ENCODE data around the gene HOXA2.
A peak's percentile ranks its signal among the peaks of the same experiment; 100 is the strongest.

Gene HOXA2

DNA sequence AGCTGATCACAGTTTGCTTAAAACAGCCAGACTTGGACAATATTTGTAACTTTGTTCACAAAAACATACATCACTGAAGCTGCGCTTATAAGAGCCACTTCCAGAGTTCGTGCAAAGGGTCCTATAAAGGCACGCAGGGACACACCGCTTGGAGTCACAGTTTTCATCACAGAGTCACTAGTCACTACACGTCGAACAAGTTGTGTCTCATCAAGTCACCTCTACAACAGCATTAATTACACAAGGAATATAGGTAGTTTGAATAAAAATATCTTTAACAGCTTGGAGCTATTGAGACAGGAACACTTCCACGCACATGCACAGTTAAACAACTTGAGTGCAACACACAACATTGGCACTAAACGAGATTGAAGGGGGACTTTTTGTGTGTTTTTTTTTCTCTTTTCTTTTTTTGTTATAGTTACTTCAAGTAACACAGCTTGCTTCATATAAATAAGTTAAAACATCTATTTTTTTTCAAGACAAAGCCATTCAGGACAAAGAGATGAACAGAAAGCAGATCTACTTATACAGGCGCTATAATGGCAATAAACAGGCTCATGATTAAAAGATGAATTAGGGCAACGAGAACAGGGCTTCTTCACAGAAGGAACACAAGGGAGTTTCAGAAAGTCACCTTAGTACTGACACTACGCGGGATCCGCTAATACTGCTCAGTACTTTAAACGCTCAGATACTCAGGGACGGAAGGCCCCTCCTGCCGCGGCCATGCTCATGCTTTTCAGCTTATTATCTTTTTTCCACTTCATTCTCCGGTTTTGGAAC lies 38.8 kb upstream of the HOXA2 start:
- DNase-seq, result no peak

DNA sequence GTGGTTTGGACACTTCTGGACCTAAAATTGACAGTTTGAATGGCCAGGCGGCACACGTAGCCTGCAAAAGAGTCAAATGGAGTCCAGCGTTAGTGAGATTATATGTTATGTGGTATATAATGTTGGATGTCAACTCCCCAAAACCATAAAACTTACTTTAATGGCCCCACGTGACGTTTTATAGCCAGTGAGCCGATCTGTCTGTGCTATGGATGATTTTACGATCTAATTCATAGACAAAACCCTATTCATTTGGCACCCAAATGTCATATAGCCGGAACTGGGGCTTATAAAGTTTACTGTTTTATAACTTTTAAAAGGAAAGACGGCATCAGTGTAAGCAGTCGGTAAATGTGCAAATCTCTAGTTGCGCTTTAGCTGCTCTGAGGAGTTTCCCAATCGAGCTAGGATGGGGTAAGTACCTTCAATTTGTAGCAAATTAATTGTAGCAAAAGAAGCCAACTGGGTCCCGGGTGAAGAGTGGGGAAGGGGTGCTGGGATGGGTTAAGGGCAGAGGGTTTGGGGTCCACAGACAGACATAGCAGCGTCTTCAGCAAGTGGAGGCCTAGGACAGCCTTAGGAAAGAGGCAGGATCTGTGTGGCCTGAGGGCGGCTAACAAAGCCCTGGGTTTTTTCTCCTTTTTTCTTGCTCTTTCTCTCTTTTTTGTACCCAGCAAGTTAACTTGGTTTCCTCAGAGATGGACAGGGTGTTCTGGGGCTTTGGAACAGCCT lies 37.8 kb upstream of the HOXA2 start:
- DNase-seq, result no peak

DNA sequence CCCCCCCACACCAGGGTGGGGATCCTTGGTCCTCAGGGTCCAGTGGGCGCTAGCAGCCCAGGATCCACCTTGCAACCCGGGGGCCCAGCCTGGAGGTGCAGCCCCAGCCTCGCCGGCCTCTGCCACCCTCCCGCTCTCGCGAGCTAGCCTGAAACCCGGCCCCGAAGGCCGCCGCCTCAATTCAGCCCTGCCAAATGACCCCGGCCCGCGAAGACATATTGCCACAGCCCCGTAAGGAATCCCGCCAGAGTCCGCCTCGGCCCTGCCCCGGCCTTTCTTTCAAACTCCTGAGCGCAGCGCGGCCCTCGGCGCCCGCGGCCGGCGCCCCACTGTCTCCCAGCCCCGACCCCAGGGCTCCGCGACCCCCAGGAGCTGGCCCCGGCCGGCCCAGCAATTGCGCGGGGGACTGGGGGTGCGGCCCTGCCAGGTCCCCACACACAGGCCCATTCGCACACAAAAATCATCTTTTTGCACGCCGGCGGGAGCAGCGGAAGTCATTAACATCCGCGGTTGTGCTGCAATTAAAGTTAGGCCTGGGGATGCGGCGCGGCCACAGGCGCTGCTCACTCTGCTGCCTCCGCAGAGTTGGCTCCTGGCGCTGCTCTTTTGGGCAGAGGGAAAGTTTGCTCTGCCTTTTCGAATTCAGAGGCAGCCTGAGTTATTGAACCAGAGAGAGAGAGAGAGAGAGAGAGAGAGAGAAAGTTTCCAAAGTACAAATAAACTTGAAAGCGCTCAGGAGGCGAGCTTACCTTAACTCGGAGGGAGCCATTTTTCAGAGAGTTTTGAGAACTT lies 37.0 kb upstream of the HOXA2 start:
- DNase-seq, result no peak

DNA sequence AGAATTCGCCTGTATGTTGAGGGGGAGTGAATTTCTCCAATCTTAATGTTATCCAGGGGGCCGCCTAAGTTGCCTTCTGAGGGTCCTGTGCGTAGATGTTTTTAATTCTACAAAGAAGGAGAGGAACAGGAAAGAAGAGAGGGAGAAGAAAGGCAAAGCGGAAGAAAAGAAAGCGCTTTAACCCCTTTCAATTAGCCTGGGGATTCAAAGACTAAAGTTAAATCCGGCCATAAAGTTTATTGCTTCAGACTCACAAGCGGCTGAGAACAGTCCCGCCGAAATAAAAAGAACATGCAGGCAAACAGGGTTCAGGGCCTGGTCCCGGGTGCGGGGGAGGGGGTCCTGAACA lies 36.5 kb upstream of the HOXA2 start:
- DNase-seq, result no peak

DNA sequence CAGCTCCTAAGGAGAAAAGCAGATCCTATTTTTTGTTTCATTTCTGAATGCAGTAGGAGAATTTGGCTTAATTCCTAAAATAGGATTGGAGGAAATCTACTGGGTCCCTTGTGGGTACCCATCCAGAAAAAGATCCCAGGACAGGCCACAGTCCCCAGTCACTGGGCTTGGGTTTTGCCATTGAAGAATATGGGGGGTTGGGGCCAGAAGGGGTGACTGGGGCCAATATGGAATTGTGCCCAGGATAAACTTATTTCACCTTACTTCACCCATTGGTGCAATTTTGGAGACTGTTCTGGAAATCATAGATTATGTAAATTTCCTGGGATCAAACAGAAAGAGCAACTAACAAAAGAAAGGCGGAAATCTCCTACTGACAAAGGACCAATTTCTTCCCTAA lies 36.0 kb upstream of the HOXA2 start:
- DNase-seq, result no peak

DNA sequence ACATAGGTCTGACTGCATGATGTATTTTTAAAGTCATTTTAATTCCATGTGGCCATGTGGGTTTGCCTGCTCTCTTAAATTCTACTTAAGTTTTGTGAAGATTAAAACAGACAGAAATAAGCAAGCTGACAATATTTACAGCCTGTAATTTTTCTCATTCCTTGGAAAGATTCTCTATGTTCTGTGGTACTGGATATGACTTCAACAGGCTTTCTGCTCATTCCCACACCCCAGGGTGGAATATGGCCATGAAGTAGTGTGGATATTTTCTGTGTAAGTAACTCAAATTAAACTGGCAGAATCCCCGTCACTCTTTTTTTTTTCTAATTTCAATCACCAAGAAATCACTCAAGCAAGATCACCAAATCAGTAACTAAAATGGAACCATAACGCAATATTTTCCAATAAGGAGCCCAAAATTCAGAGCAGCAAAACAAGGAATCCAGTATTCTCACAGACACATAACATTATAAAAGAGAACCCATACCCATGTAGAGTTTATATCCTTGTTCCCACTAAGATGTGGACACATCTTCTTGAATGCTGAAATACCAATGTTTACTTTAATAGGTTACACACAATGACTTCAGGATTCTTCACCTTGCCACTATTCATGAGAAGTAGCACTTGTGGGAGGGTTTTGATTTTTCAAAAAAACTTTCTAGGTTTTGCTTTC lies 35.3 kb upstream of the HOXA2 start:
- DNase-seq, result no peak

DNA sequence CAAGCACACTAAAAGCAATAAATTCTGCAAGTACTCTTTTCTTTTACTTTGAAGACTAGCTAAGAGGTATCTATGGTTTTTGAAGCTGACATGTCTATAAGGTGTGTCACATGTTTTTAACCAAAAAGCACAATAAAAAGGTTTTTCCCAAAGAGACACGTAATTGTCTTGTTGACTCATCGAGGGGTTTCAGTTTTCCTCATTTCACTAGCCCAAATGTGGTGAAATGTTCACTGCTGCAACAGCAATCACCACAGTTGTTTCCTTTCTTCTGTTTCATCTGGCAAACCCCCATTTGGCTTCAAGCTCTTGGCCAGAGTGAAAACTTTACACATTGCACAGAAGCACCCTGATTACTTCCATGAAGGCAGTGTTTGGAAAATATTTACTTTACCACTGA lies 31.9 kb upstream of the HOXA2 start:
- no peak for DNase-seq

DNA sequence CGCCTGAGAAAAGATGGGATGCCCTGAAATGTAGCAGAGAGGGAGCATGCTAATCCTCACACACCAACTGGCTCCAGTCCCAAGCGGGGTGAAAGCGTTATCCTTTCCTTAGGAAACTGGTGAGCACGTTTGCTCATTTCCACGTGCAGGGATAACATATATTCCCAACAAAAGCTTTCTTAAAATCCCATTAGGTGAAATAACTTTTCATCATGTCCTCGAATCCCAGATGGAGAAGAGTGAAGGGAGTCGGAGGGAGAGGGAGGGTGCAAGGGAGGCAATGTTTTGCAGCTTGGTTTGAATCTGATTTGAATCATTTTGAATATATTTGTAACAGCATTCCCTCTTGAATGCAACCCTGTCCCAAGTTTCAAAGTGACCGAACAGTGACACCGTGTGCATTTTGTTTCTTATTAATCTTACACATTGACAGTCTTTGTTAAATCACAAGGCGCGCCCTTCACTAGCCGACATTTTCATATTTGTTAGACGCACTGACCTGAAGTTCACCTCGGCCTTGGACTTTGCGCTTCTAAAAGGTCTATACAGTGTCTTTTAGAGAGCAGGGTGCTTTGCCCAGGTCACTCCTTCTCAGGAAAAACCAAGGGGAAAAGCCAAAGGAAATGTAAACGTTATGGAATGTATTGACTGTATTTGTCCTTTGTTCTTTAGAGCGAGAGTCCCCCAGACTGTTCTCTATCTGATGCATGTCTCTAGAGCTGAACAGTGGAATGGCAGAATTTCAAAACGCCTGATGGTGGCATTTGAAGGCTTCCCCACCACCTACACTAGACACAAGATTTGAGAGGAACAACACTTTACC lies 31.1 kb upstream of the HOXA2 start:
- DNase-seq, result no peak

DNA sequence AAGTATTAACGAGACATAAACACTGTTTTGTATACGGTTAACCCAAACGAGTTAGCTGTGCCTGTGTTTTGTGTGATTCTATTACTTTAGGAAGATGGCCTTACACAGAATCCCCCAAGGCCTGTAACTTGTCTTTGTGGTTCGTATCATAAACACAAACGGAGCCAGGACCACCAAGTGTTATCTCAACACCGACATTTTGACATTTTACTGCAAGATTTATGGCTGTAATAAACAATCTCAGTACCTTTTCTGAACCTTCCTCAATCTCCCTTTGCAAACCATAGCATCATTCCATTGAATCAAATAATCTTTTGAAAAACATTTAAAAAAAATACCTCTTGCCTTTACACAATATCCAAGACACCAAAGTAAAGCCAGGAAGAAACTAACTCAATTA lies 30.5 kb upstream of the HOXA2 start:
- no peak for DNase-seq

DNA sequence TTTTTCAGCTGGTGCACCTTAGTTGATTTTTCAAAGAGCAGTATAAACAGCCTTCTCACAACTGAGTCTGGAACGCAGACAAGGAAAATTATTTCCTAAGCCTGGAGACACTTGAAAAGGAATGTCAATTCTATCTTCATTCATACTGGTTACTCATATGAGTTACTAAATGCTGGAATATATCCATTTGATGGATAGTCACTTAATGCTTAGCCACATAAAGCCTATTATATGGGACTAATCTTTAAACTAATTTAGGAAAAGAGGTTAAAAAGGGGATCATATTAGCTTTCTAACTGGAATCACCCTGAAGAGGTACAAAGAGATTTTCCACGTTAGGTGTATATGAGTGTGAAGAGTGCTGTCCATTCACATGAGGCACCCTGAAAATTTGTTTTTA lies 29.7 kb upstream of the HOXA2 start:
- DNase-seq, result no peak

DNA sequence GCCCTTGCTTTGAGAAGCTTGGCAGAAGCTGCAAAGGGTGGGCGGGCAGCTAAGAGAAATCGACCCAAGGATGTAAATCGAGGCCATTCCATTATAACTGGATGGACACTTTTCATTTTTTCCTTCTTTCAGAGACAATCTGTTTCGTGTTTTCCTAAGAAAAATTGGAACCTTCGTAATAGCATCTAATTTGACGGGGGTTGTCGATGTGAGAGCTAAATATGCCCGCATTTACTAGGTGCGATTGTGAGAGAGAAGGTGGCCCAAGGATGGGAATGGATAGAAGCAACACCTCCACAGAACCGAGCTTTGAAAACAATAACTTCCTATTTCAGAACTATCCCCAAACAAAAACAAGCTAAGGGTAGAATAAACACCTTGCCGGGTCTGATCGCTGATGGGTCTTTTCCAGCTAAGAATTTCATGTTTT lies 28.9 kb upstream of the HOXA2 start:
- DNase-seq, result no peak

DNA sequence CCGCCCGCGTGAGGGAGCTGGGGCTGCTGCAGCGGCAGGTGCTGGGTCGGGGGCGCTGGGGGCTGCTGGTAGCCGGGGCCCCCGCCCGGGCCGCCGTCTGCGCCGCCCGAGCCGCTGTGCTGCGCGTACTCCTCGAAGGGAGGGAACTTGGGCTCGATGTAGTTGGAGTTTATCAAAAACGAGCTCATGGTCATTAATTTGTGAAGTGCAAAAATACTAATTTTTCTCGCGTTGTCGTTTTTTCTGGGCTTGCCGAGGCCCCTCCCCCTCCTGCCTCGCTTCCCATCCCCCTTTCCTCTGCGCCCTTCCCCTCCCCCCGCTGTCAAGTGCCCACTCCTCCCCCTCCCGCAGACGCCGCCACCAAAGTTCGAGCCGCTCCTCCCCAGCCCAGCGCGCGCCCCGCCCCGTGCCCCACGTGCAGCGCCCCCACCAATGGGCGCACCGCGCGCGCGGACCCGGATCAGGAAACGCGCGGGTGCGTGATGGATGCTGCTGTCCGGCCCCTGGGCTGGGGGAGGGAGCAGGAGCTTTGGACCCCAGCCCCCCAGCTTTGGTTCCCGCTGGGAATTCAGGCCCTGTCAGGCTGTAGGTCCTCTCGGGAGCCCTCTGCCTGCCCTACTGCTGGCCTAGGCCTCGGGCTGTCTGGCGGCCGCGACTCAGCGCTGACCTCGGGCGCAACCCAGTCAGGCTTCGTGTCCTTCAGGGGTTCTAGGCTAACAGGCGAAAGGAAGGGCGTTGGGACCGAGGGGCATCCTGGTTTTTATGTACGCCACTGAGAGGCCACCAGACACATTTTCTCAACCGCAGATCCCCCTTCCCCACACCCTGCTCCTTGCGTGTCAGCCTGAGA lies 28.3 kb upstream of the HOXA2 start, which contains the start of gene HOXA4:
Gene HOXA4, minus strand, starts transcription at position 218 of the 850 bp plus-strand sequence. Its CDS starts 24 bp downstream, at position 194.
- DNase-seq, result peak; percentile 76

DNA sequence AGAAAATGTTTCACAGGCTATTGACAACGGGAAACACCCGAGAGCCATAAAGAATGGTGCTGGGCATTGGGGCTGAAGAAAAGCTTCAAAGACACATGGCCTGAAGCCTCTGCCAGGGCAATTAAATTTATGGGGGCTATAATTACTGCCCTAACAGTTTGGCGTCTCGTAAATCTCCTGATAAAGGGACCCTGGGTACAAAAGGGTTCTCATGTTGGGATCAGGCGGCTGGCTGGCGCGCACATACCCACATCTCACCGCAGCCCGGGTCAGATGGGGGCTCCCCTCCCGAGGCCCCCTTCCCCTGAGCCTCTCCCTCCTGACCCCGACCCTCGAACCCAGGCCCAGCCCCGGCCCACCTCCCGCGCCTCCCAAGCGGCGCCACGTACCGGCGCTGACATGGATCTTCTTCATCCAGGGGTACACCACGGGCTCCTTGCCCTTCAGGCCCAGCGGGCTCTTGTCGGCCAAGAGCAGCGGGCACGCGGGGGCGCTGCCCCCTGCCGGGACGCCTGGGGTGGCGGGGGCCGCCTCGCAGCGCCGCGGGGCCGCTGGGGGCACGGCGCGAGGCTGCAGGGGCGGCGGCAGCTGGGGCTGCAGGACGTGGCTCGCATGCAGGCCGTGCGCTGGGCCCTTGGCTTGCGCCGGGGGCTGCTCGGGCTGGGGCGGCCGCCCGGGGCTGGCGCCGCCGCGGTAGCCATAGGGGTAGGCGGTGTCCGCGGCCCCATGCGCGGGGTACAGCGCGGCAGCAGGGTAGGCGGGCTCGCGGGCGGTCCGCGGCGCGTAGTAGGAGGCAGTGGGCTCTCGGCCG lies 27.5 kb upstream of the HOXA2 start:
- no peak for DNase-seq

DNA sequence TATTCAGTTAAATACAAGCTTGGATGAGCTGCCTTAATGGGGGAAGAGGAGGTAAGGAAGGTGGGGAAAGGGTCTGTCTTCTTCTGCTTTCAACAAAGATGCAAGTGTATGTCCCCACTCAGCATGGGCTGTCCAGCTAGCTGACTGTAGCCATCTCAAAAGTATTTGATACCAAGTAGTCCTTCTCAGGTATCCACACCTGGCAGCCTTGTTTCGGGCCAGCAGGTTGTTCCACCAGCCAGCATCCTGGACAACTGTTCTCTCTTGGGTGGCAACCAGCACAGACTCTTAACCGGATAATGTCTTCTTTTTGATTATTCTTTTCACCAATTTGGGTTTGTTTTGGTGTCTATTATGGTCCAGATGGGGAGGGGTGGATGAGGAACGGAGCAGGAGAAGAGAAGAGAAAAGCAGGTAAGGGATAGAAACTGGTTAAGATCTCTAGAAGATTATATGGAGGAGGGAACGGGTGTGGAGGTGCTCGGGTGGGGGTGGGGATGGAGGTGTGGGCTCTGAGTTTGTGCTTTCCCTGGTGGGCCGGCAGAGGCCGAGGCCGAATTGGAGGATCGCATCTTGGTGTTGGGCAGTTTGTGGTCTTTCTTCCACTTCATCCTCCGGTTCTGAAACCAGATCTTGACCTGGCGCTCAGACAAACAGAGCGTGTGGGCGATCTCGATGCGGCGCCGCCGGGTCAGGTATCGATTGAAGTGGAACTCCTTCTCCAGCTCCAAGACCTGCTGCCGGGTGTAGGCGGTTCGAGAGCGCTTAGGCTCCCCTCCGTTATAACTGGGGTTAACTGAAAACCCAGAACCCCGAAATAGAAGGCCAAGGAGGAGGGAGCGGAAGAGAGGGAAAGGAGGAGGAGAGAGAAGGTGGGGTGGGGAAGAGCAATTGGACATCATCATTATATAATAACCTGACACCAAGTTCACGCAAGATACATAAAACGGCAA lies 26.6 kb upstream of the HOXA2 start:
- no peak for DNase-seq

DNA sequence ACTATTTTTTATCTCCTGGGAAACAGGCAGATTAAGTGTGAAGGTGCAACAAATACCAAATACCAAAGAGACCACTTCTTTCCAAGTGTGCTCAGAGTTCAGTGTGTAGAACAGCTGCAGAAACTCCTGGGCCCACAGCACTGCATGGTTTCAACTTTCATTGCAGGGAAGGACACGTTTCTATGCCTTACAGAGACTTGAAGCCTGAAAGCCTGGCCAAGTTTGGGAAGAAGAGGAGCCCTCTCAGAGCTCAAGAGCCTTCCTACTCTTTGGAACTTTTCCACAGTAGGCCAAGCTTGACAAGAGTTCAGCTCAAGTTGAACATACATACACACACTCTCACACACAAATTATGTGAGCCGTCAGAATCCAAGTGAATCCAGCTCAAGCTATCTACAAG lies 25.6 kb upstream of the HOXA2 start:
- no peak for DNase-seq

DNA sequence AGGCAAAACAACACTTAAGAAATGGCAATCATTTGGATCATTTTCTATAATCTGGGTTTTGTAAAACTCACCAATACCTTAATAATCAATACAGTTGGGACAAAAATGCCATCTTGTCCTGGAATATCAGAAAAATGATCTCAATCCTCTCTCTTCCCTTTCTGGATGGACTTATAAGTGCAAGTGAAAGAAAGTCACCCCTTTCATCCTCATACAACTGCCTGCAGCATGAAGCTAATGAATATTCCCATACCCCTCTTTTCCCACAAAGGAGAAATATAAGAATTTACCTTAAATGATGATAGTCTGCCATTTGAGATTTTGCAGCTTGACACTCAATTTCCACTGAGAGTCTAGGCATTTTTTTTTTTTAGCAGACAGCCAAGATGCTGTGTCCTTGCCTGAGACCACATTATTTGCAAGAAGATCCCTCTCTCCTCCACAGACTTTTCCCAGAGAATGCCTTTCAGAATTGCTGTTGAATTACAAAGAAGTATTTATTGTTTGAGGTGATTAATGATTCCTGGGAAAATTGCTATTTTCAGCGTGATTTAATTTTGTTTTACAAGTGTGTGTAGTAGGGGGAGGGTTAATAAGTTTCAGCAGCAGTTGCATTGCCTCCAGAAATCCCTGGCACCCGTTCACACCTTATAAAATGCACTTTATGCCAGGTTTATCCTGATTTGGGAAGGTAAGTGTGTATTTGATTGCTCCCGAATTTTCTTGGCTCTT lies 24.3 kb upstream of the HOXA2 start:
- no peak for DNase-seq

DNA sequence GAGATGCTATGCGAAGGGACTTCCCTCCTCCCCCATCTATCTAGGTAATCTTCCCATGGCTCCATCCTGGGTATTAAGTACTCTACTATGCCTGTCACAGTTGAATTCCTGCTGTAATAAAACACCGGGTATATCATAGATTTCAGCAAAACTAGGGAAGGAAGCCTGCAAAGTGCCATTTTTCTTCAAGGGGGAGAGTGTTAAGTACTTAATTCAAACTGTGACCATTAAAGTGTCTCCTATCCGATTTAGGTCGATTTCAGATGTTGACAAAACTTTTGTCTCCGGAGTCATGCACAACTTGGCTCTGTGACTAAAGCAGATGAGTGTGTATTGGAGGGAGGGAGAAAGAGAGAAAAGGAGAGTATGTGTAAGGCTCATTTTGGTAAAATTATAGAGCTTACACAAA lies 23.5 kb upstream of the HOXA2 start:
- no peak for DNase-seq

Measured in stimulated activated CD4-positive, alpha-beta T cell treated with anti-CD3 and anti-CD28 coated beads, Interleukin-4, amount 100 ng/mL, for 1 hour (primary cell).